ENCODE data around the gene DHRS13.

Gene DHRS13

GRCh38 chr17:28902819-28903545 lies at the start of gene DHRS13:
Gene DHRS13 (minus strand): TSS chr17:28903079. CDS start chr17:28902944, 135 bp downstream.
- DNase-seq, result peak; percentile 81

- peak; percentile 99 for DNase-seq
Measured at GRCh38 chr17:28951991-28952975, 49.4 kb upstream of the DHRS13 start.

- peak; percentile 100 for DNase-seq
Measured at GRCh38 chr17:28951428-28951990, 48.6 kb upstream of the DHRS13 start, which contains the start of gene PHF12. Gene PHF12 (minus strand): TSS chr17:28951518. CDS start chr17:28950960, 558 bp downstream.

- DNase-seq, result no peak
Measured at GRCh38 chr17:28950752-28951427, 48.0 kb upstream of the DHRS13 start.

GRCh38 chr17:28950017-28950751 lies 47.3 kb upstream of the DHRS13 start:
- DNase-seq, result no peak

- peak; percentile 25 for DNase-seq
Measured at GRCh38 chr17:28949185-28950016, 46.5 kb upstream of the DHRS13 start.

- no peak for DNase-seq
Measured at GRCh38 chr17:28948873-28949184, 46.0 kb upstream of the DHRS13 start.

GRCh38 chr17:28948342-28948741 lies 45.5 kb upstream of the DHRS13 start:
- no peak for DNase-seq

- no peak for DNase-seq
Measured at GRCh38 chr17:28947639-28948038, 44.8 kb upstream of the DHRS13 start.

GRCh38 chr17:28946239-28946638 lies 43.4 kb upstream of the DHRS13 start:
- no peak for DNase-seq

- no peak for DNase-seq
Measured at GRCh38 chr17:28944862-28945741, 42.2 kb upstream of the DHRS13 start.

- DNase-seq, result no peak
Measured at GRCh38 chr17:28944343-28944742, 41.5 kb upstream of the DHRS13 start.

- DNase-seq, result no peak
Measured at GRCh38 chr17:28942925-28943324, 40.0 kb upstream of the DHRS13 start.

- no peak for DNase-seq
Measured at GRCh38 chr17:28941251-28941650, 38.4 kb upstream of the DHRS13 start.

- no peak for DNase-seq
Measured at GRCh38 chr17:28940675-28941074, 37.8 kb upstream of the DHRS13 start.

- DNase-seq, result no peak
Measured at GRCh38 chr17:28940142-28940541, 37.3 kb upstream of the DHRS13 start.

- no peak for DNase-seq
Measured at GRCh38 chr17:28938552-28938951, 35.7 kb upstream of the DHRS13 start.

GRCh38 chr17:28937044-28937729 lies 34.3 kb upstream of the DHRS13 start:
- DNase-seq, result no peak

- no peak for DNase-seq
Measured at GRCh38 chr17:28935744-28936460, 33.0 kb upstream of the DHRS13 start.

Data from NCI-H1694 (cell line).